ENCODE results near the gene EIF5A.

DNA sequence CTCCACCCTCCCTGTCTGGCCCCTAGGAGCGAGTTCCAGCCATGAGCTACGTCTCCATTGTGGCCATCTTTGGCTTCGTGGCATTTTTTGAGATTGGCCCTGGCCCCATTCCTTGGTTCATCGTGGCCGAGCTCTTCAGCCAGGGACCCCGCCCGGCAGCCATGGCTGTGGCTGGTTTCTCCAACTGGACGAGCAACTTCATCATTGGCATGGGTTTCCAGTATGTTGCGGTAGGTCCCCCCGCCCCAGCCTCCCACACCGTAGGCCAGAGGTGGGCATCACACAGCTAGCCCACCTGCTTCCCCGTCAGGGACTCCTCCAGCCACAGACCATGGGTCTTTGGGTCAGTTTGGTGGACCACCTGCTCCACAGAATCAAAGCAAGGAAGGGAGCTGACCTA, 21.7 kb upstream of the EIF5A start:
- TF ChIP-seq POLR2A (IDR thresholded peaks at IDR 0.05; ENCODE audit: borderline replicate concordance, extremely low read depth, insufficient read depth, insufficient read length) = no peak
- no peak for TF ChIP-seq TCF7L2 (IDR thresholded peaks at IDR 0.05; ENCODE audit: borderline replicate concordance, extremely low read depth, insufficient read depth, insufficient read length)
- TF ChIP-seq, protein P1, sequence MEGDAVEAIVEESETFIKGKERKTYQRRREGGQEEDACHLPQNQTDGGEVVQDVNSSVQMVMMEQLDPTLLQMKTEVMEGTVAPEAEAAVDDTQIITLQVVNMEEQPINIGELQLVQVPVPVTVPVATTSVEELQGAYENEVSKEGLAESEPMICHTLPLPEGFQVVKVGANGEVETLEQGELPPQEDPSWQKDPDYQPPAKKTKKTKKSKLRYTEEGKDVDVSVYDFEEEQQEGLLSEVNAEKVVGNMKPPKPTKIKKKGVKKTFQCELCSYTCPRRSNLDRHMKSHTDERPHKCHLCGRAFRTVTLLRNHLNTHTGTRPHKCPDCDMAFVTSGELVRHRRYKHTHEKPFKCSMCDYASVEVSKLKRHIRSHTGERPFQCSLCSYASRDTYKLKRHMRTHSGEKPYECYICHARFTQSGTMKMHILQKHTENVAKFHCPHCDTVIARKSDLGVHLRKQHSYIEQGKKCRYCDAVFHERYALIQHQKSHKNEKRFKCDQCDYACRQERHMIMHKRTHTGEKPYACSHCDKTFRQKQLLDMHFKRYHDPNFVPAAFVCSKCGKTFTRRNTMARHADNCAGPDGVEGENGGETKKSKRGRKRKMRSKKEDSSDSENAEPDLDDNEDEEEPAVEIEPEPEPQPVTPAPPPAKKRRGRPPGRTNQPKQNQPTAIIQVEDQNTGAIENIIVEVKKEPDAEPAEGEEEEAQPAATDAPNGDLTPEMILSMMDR (IDR thresholded peaks at IDR 0.05 in 2 of 3, conservative IDR thresholded peaks at IDR 0.05 in 1 of 3; ENCODE audit: borderline replicate concordance in 1 of 3, insufficient read depth in 1 of 3, low read depth in 2 of 3, low read length in 2 of 3) = no peak
- TF ChIP-seq RAD21 (IDR thresholded peaks at IDR 0.05; ENCODE audit: low read depth) = no peak
- TF ChIP-seq POLR2AphosphoS5 (IDR thresholded peaks at IDR 0.05; ENCODE audit: low read depth, low read length) = no peak
- no peak for TF ChIP-seq SP1 (IDR thresholded peaks at IDR 0.05; ENCODE audit: low read depth)
- no peak for TF ChIP-seq EGR1 (IDR thresholded peaks at IDR 0.05; ENCODE audit: low read depth)
- TF ChIP-seq SIN3A (IDR thresholded peaks at IDR 0.05; ENCODE audit: low read depth) = no peak
- no peak for TF ChIP-seq YY1 (IDR thresholded peaks at IDR 0.05; ENCODE audit: extremely low read depth, insufficient replicate concordance, low read depth, low read length)
- TF ChIP-seq EZH2phosphoT487 (IDR thresholded peaks at IDR 0.05; ENCODE audit: borderline replicate concordance) = no peak
- TF ChIP-seq ZNF274 (IDR thresholded peaks at IDR 0.05; ENCODE audit: low read depth, low read length) = no peak
- TF ChIP-seq EZH2 (IDR thresholded peaks at IDR 0.05) = no peak

All from HCT116 (cell line).